IMR-90 (cell line): Measurements from ENCODE around the gene HOXA3. TPM values are rescaled to one million over a fixed set of nuclear protein-coding genes. Genes with fewer than 3 reads are reported as not detected.

ENCODE experiments used
- ATAC-seq: fragments of 200-7000 bp; cut with Tn5 transposase; 2 replicates; pipeline ENCODE4 v1.9.1; 2020; ENCODE audit warnings: low read depth, mild to moderate bottlenecking, moderate library complexity
- BruUV-seq: library from RNA; stranded (reverse); fragments of 400-500 nt; replicated peaks from 2 replicates; lab custom pipeline; 2021; lab: Mats Ljungman, UMichigan
- CTCF ChIA-PET: fragments of 300-600 bp; formaldehyde crosslinking; extraction: SDS; loops from one replicate; lab custom pipeline; 2021; ENCODE audit warnings: antibody characterized with exemption; lab: Yijun Ruan, JAX
- POLR2A ChIA-PET: fragments of 300-600 bp; sonication (Branson Sonifier 250); formaldehyde crosslinking; loops from one replicate; lab custom pipeline; 2022; ENCODE audit warnings: antibody characterized with exemption; ENCODE audit not compliant: unreplicated experiment; lab: Charles Lee
- DNase-seq: peaks from one replicate; pipeline ENCODE4 v3.0.0; 2013
- H2AFZ ChIP-seq: replicated peaks from 2 replicates; pipeline ENCODE3; 2013; ENCODE audit warnings: low read length, mild to moderate bottlenecking; ENCODE audit not compliant: poor library complexity
- H2AK5ac ChIP-seq: 2 replicates; pipeline ENCODE4 v1.6.1; 2013; ENCODE audit warnings: low read depth, low read length, inconsistent platforms
- H2AK9ac ChIP-seq: replicated peaks from 2 replicates; pipeline ENCODE3; 2013; ENCODE audit warnings: mild to moderate bottlenecking, low read depth, low read length, moderate library complexity; ENCODE audit not compliant: poor library complexity
- H2BK120ac ChIP-seq: 2 replicates; pipeline ENCODE4 v1.6.1; 2013; ENCODE audit warnings: low read depth, low read length, inconsistent platforms
- H2BK15ac ChIP-seq: 3 replicates; pipeline ENCODE4 v1.6.1; 2013; ENCODE audit warnings: low read depth, low read length, inconsistent platforms
- H2BK20ac ChIP-seq: 2 replicates; pipeline ENCODE4 v1.6.1; 2013; ENCODE audit warnings: low read depth, mild to moderate bottlenecking, inconsistent platforms, low read length, moderate library complexity
- H2BK5ac ChIP-seq: 2 replicates; pipeline ENCODE4 v1.6.1; 2013; ENCODE audit warnings: mild to moderate bottlenecking, low read depth, low read length, inconsistent platforms; ENCODE audit not compliant: poor library complexity, severe bottlenecking
- H3K14ac ChIP-seq: replicated peaks from 2 replicates; pipeline ENCODE4 v1.6.1; 2013; ENCODE audit warnings: low read depth, low read length, inconsistent platforms
- H3K18ac ChIP-seq: 2 replicates; pipeline ENCODE4 v1.6.1; 2013; ENCODE audit warnings: low read depth, low read length, control low read depth
- H3K23ac ChIP-seq: 2 replicates; pipeline ENCODE4 v1.6.1; 2013; ENCODE audit warnings: low read depth, low read length, inconsistent platforms
- H3K27ac ChIP-seq: 2 replicates; pipeline ENCODE4 v1.5.1; 2013; ENCODE audit warnings: mild to moderate bottlenecking, control low read depth, low read length; ENCODE audit not compliant: insufficient read depth
- H3K27me3 ChIP-seq: 2 replicates; pipeline ENCODE4 v1.6.1; 2013; ENCODE audit warnings: low read length; ENCODE audit not compliant: control insufficient read depth, insufficient read depth
- H3K36me3 ChIP-seq: 2 replicates; pipeline ENCODE4 v1.6.1; 2013; ENCODE audit warnings: low read length, mixed read lengths; ENCODE audit not compliant: control insufficient read depth, insufficient read depth
- H3K4ac ChIP-seq: 2 replicates; pipeline ENCODE4 v1.6.1; 2013; ENCODE audit warnings: low read depth, low read length, inconsistent platforms
- H3K4me1 ChIP-seq: 2 replicates; pipeline ENCODE4 v1.6.1; 2013; ENCODE audit warnings: low read length, mixed read lengths; ENCODE audit not compliant: control insufficient read depth, insufficient read depth
- H3K4me2 ChIP-seq: 2 replicates; pipeline ENCODE4 v1.6.1; 2013; ENCODE audit warnings: low read depth, mild to moderate bottlenecking, control low read depth, low read length, moderate library complexity
- H3K4me3 ChIP-seq: 2 replicates; pipeline ENCODE4 v1.5.1; 2013; ENCODE audit warnings: low read depth, mild to moderate bottlenecking, control low read depth, low read length, moderate library complexity; ENCODE audit not compliant: insufficient read depth
- H3K56ac ChIP-seq: 2 replicates; pipeline ENCODE4 v1.6.1; 2013; ENCODE audit warnings: low read length, inconsistent platforms; ENCODE audit not compliant: insufficient read depth; ENCODE audit errors: extremely low read depth
- H3K79me1 ChIP-seq, 2 experiments: 2 replicates each; pipeline ENCODE4 v1.6.1; 2013; ENCODE audit warnings: low read length in 2 of 2, inconsistent platforms in 1 of 2, low read depth in 1 of 2
- H3K9ac ChIP-seq: 2 replicates; pipeline ENCODE4 v1.6.1; 2013; ENCODE audit warnings: low read depth, low read length, control low read depth
- H3K9me1 ChIP-seq: 2 replicates; pipeline ENCODE4 v1.6.1; 2013; ENCODE audit warnings: low read length, inconsistent platforms; ENCODE audit not compliant: insufficient read depth
- H3K9me3 ChIP-seq: 2 replicates; pipeline ENCODE4 v1.6.1; 2013; ENCODE audit warnings: low read length; ENCODE audit not compliant: control insufficient read depth, insufficient read depth
- H4K20me1 ChIP-seq: 2 replicates; pipeline ENCODE4 v1.6.1; 2013; ENCODE audit warnings: low read length, inconsistent platforms; ENCODE audit not compliant: insufficient read depth
- H4K5ac ChIP-seq: 2 replicates; pipeline ENCODE4 v1.6.1; 2013; ENCODE audit warnings: mild to moderate bottlenecking, low read depth, low read length, control low read depth
- H4K8ac ChIP-seq, 2 experiments: 2 replicates each; pipeline ENCODE4 v1.6.1; 2013; ENCODE audit warnings: low read depth in 2 of 2, low read length in 2 of 2, control low read depth in 1 of 2, inconsistent platforms in 1 of 2
- H4K91ac ChIP-seq: 2 replicates; pipeline ENCODE4 v1.6.1; 2013; ENCODE audit warnings: low read depth, low read length, inconsistent platforms; ENCODE audit not compliant: insufficient read depth
- BHLHE40 ChIP-seq: fragments of 150-350 bp; IDR thresholded peaks from 2 replicates; pipeline ENCODE4 v1.6.1; 2016; ENCODE audit warnings: mild to moderate bottlenecking, low read depth, low read length
- CEBPB ChIP-seq: IDR thresholded peaks from 2 replicates; pipeline ENCODE4 v1.6.1; 2012; ENCODE audit warnings: low read depth, low read length, improper control_type of control experiment
- CHD1 ChIP-seq: IDR thresholded peaks from 2 replicates; pipeline ENCODE4 v1.6.1; 2012; ENCODE audit warnings: low read depth, low read length, improper control_type of control experiment
- CTCF ChIP-seq: conservative IDR thresholded peaks from 2 replicates; pipeline ENCODE4 v1.5.1; 2012; ENCODE audit warnings: mild to moderate bottlenecking, low read depth, low read length, improper control_type of control experiment
- ELK1 ChIP-seq: fragments of 150-350 bp; IDR thresholded peaks from 2 replicates; pipeline ENCODE4 v1.6.1; 2016; ENCODE audit warnings: low read depth, mild to moderate bottlenecking, low read length, moderate library complexity, borderline replicate concordance
- FOS ChIP-seq: fragments of 150-350 bp; IDR thresholded peaks from 2 replicates; pipeline ENCODE4 v1.6.1; 2016; ENCODE audit warnings: low read depth, low read length
- MAFK ChIP-seq: IDR thresholded peaks from 2 replicates; pipeline ENCODE4 v1.6.1; 2012; ENCODE audit warnings: low read depth, low read length, improper control_type of control experiment
- MAZ ChIP-seq: IDR thresholded peaks from 2 replicates; pipeline ENCODE4 v1.6.1; 2012; ENCODE audit warnings: low read depth, mild to moderate bottlenecking, low read length, improper control_type of control experiment, moderate library complexity, borderline replicate concordance
- MXI1 ChIP-seq: IDR thresholded peaks from 2 replicates; pipeline ENCODE4 v1.6.1; 2012; ENCODE audit warnings: low read depth, mild to moderate bottlenecking, low read length, moderate library complexity, borderline replicate concordance
- POLR2A ChIP-seq: IDR thresholded peaks from 2 replicates; pipeline ENCODE4 v1.6.1; 2012; ENCODE audit warnings: mild to moderate bottlenecking, low read depth, low read length
- RAD21 ChIP-seq: IDR thresholded peaks from 2 replicates; pipeline ENCODE4 v1.6.1; 2012; ENCODE audit warnings: low read length, improper control_type of control experiment
- RCOR1 ChIP-seq: IDR thresholded peaks from 2 replicates; pipeline ENCODE4 v1.6.1; 2012; ENCODE audit warnings: mild to moderate bottlenecking, low read length, improper control_type of control experiment; ENCODE audit not compliant: insufficient replicate concordance
- SMC3 ChIP-seq: fragments of 150-350 bp; IDR thresholded peaks from 2 replicates; pipeline ENCODE4 v1.6.1; 2016; ENCODE audit warnings: low read depth, mild to moderate bottlenecking, antibody characterized with exemption, low read length, moderate library complexity
- WGBS, 2 experiments: methylation state at CpG; one replicate each; pipeline versions ENCODE4 v1.1.5 to v1.1.7; 2013; ENCODE audit warnings: missing lambda C conversion rate in 2 of 2; ENCODE audit not compliant: insufficient read length in 1 of 2; ENCODE audit errors: extremely low coverage in 2 of 2; 5-methylcytosine and 5-hydroxymethylcytosine counted together
- dilution Hi-C: fragments of 300-500 bp; cut with HindIII; formaldehyde crosslinking; loops from one replicate; pipeline ENCODE4 v1.14.3; 2018; ENCODE audit warnings: low sequenced_read_pairs; ENCODE audit not compliant: unreplicated experiment
- in situ Hi-C: fragments of 300-500 bp; cut with MboI; formaldehyde crosslinking; loops from 3 replicates; pipeline ENCODE4 v1.14.3; 2019; ENCODE audit warnings: low sequenced_read_pairs, inconsistent platforms, mixed read lengths
- intact Hi-C: fragments of 100-400 bp; cut with micrococcal nuclease; formaldehyde crosslinking; loops from 2 replicates; pipeline ENCODE4 v1.10.0; 2022
- polyA plus RNA-seq, 3 experiments: library from polyadenylated mRNA; depleted of rRNA; stranded (reverse); fragments of >200 nt; gene quantifications; 2 replicates each; pipeline ENCODE4 v1.2.3, GENCODE V29; 2012; ENCODE audit warnings: low replicate concordance in 1 of 3
- total RNA-seq: library from RNA; depleted of rRNA; stranded (reverse); fragments of >200 nt; gene quantifications from 2 replicates; pipeline ENCODE4 v1.2.3, GENCODE V29; 2012

The HOXA3 gene
- total and polyA plus RNA-seq, 2 of the 4 experiments (the other 2 are of a cell fraction): 0.90 to 5.4 TPM

DNA sequence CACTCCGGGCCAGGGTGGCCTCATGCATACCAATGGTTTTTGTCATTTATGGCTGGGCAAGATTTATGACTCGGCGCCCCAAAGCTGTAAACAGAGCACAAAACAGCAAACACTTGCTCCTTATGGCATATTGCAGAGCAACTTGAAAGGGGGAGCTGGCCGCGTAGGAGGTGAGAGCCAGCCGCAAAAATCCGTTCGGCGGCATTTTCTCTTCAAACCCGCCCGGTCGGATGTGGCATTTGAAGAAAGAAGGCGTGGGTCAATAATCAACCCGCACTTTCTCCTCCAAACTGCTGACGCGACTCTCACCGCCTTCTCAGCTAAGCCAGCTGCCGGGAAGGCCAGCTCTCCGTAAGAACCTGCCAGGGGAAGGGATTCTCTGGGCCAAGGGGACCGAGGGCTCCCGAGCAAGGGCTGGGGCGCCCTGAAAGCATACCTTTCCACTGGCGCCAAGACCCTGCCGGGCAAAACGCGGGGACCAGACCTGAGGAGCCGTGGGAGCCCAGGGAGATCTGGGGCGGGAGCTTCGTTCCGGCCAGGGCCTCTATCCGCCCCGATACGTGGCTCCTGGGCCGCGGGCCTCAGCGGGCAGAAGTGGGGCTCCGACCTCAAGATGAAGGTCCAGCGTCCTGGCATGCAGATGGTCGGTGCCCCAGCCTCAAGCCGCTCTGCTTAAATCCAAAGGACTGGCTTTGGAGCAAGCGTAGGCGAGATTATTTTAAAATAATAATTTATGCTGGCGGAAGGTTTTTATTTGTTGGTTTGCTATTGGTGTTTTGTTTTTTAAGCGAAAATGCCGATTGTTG, 37.0 kb downstream of the HOXA3 start:
- Histone ChIP-seq H3K4me2 (peak overlapping the region; percentile 78), H3K9me1 (peaks cover 11% of the 10 kb centered on the region; the same call in 1 of the 2 replicates), H3K4me3 (peak overlapping the region; percentile 71), H3K27ac (peak overlapping the region; percentile 89), H3K56ac (peak overlapping the region; percentile 87), H2BK15ac (no peak overlapping the region), H4K20me1 (peaks cover 14% of the 10 kb centered on the region), H4K5ac (peak overlapping the region; percentile 47), H4K91ac (peak overlapping the region; percentile 76), H3K79me1 (peaks cover 0 to 40% of the 10 kb centered on the region in 2 experiments; a peak in 2 of 4 replicates), H2AFZ (peak overlapping the region; percentile 36), H3K4me1 (peaks cover 21% of the 10 kb centered on the region), H2AK9ac (peak overlapping the region; percentile 58), H2BK5ac (peak overlapping the region; percentile 81), H3K36me3 (peaks cover 9% of the 10 kb centered on the region; the same call in 1 of the 2 replicates), H3K4ac (peak overlapping the region; percentile 61), H2BK20ac (0 out of 2 replicates have a peak overlapping the region, but pooled peaks have one; percentile 57), H3K9ac (peak overlapping the region; percentile 96), H2BK120ac (peak overlapping the region; percentile 76), H3K18ac (peak overlapping the region; percentile 74), H3K27me3 (no peaks in the 10 kb centered on the region), H3K23ac (peak overlapping the region; percentile 64; the same call in 1 of the 2 replicates), H3K9me3 (no peaks in the 10 kb centered on the region), H4K8ac (peak overlapping the region; percentile 15 to 37; a peak in 2 of 4 replicates), H2AK5ac (peak overlapping the region; percentile 59; the same call in 1 of the 2 replicates), H3K14ac (peak overlapping the region; percentile 85)
- TSS peak; percentile 41 for BruUV-seq
- WGBS, 2 experiments: 0% methylated on average over 5 of the region's 45 CpGs; no CpG with 5 or more reads in 1 of the 2 experiments
- intact Hi-C loops: loop anchor here (1.0 to 2.0 kb wide), 2 partner anchors 11 to 15 kb away; no protein-coding TSS in a partner anchor
- peak; percentile 92 for DNase-seq
- CTCF ChIA-PET: interaction anchor here (0.5 to 1.2 kb wide), 5 partner anchors 10 to 540 kb away, joined by 3 to 4 read pairs (median 3); no protein-coding TSS in a partner anchor
- dilution Hi-C loops: no loop called here
- POLR2A ChIA-PET: interaction anchor here (1.4 kb wide), 1 partner anchor 18 kb away, joined by 4 read pairs; no protein-coding TSS in a partner anchor
- in situ Hi-C loops: no loop called here
- ATAC-seq: peak; percentile 10
- TF ChIP-seq SMC3: no peak
- TF ChIP-seq ELK1: no peak
- TF ChIP-seq CTCF: no peak
- TF ChIP-seq FOS: peak; percentile 17; the same call in 1 of the 2 replicates
- 0 out of 2 replicates have a peak, but pooled peaks have one; percentile 45 for TF ChIP-seq MAZ
- peak; percentile 76 for TF ChIP-seq RCOR1
- no peak for TF ChIP-seq RAD21
- TF ChIP-seq BHLHE40: peak; percentile 60; the same call in 1 of the 2 replicates
- peak; percentile 84 for TF ChIP-seq POLR2A
- TF ChIP-seq MXI1: 0 out of 2 replicates have a peak, but pooled peaks have one; percentile 51
- TF ChIP-seq CEBPB: no peak; the same call in 1 of the 2 replicates
- TF ChIP-seq MAFK: peak; percentile 60; the same call in 1 of the 2 replicates
- TF ChIP-seq CHD1: peak; percentile 26; the same call in 1 of the 2 replicates
